IMR-90 (cell line): Measurements from ENCODE around the gene PRAC1.

ENCODE experiments used
- CEBPB ChIP-seq: IDR thresholded peaks from 2 replicates; pipeline ENCODE4 v1.6.1; 2012; ENCODE audit warnings: low read depth, low read length, improper control_type of control experiment
- FOS ChIP-seq: fragments of 150-350 bp; IDR thresholded peaks from 2 replicates; pipeline ENCODE4 v1.6.1; 2016; ENCODE audit warnings: low read depth, low read length
- POLR2A ChIP-seq: IDR thresholded peaks from 2 replicates; pipeline ENCODE4 v1.6.1; 2012; ENCODE audit warnings: mild to moderate bottlenecking, low read depth, low read length
- RAD21 ChIP-seq: IDR thresholded peaks from 2 replicates; pipeline ENCODE4 v1.6.1; 2012; ENCODE audit warnings: low read length, improper control_type of control experiment
- RCOR1 ChIP-seq: IDR thresholded peaks from 2 replicates; pipeline ENCODE4 v1.6.1; 2012; ENCODE audit warnings: mild to moderate bottlenecking, low read length, improper control_type of control experiment; ENCODE audit not compliant: insufficient replicate concordance
- TF ChIP-seq, protein P1 (sequence below): conservative IDR thresholded peaks from 2 replicates; pipeline ENCODE4 v1.5.1; 2012; ENCODE audit warnings: mild to moderate bottlenecking, low read depth, low read length, improper control_type of control experiment

DNA sequence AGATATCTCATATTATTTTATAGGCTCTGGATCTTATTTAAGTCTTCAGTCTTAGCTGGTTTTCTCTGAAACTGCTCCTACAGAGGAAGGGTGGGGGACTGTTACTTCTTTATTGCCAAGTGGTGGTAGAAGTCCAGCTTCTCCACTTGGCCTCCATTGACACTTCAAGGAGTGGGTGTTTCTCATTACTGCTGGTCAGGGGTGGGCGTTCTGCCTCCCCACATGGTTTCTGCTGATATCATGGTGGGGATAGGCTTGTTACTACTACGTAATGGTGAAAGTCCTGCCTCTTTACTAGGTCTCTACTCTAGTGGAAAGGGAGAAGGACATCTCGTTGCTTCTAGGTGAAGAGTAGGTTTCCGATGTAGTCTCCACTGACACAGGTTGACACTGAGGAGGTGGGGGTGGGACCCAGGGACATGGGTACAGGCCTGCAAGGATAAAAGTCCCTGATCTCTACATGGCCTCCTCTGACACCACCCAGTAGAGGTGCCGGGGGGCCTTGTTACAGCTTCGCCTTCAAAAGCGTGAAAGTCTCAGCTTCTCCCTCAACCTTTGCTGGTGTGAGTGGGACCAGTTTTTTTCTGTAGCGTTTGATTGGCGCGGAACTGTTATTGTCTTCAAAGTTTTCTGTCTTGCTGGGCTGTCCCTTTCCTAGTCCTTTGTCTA, 20.3 kb downstream of the PRAC1 start:
- TF ChIP-seq POLR2A: no peak
- TF ChIP-seq, protein P1, sequence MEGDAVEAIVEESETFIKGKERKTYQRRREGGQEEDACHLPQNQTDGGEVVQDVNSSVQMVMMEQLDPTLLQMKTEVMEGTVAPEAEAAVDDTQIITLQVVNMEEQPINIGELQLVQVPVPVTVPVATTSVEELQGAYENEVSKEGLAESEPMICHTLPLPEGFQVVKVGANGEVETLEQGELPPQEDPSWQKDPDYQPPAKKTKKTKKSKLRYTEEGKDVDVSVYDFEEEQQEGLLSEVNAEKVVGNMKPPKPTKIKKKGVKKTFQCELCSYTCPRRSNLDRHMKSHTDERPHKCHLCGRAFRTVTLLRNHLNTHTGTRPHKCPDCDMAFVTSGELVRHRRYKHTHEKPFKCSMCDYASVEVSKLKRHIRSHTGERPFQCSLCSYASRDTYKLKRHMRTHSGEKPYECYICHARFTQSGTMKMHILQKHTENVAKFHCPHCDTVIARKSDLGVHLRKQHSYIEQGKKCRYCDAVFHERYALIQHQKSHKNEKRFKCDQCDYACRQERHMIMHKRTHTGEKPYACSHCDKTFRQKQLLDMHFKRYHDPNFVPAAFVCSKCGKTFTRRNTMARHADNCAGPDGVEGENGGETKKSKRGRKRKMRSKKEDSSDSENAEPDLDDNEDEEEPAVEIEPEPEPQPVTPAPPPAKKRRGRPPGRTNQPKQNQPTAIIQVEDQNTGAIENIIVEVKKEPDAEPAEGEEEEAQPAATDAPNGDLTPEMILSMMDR: no peak
- TF ChIP-seq RAD21: no peak
- no peak for TF ChIP-seq FOS
- TF ChIP-seq CEBPB: no peak
- no peak for TF ChIP-seq RCOR1
